ENCODE measurements around the gene CALHM4.

CALHM4 gene

DNA sequence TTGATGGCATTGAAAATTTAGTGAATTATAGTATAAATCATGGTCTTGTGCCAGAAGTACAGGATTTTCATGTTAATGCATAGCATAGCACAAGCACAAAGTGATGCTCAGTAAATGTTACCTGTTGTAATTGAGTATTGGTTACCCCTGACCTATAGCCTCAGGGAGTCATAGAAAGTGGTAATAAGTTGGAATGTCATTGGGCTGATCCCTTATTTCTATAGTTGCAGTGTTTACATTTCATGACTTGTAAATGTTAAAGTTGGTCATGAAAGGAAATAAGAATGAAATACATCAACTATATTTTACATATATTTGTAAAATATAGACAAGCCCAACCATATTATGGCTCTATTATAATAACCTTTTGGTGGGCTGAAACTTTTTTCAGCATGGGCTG lies 24.8 kb downstream of the CALHM4 start:
- Histone ChIP-seq H3K27ac (no peak overlapping the region), H3K27me3 (replicated peaks) (no peaks in the 10 kb centered on the region), H3K4me3 (ENCODE audit: low read depth, low read length) (no peak overlapping the region), H3K36me3 (replicated peaks) (peaks cover 8% of the 10 kb centered on the region)
- in situ Hi-C loops (cut with HindIII; ENCODE audit: low pct_ligation_motif_present, low sequenced_read_pairs): no loop called here
- no peak for DNase-seq
- TF ChIP-seq, protein P1, sequence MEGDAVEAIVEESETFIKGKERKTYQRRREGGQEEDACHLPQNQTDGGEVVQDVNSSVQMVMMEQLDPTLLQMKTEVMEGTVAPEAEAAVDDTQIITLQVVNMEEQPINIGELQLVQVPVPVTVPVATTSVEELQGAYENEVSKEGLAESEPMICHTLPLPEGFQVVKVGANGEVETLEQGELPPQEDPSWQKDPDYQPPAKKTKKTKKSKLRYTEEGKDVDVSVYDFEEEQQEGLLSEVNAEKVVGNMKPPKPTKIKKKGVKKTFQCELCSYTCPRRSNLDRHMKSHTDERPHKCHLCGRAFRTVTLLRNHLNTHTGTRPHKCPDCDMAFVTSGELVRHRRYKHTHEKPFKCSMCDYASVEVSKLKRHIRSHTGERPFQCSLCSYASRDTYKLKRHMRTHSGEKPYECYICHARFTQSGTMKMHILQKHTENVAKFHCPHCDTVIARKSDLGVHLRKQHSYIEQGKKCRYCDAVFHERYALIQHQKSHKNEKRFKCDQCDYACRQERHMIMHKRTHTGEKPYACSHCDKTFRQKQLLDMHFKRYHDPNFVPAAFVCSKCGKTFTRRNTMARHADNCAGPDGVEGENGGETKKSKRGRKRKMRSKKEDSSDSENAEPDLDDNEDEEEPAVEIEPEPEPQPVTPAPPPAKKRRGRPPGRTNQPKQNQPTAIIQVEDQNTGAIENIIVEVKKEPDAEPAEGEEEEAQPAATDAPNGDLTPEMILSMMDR (IDR thresholded peaks at IDR 0.05; ENCODE audit: low read depth, low read length, missing control alignments): no peak

DNA sequence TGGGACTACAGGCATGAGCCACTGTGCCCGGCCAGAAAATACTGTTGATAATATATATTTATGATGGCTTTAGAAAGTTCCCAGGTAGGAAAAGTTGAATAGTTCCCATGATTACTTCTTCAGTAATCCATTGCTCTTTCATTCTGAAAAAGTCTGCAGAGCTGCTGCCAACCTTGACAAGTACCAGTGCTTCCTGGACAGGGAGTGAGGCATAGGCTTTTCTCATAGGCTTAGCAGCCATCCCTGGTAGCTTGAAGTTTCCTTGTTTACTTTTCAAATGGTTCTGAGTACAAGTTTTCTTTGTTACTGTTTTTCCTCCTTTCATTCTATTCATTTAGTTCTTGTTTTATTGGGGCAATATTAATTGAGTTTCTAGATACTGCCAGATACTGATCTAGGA lies 25.6 kb downstream of the CALHM4 start:
- DNase-seq: no peak
- Histone ChIP-seq H3K4me3 (ENCODE audit: low read depth, low read length) (no peak overlapping the region), H3K27ac (no peak overlapping the region), H3K27me3 (replicated peaks) (no peaks in the 10 kb centered on the region), H3K36me3 (replicated peaks) (peaks cover 8% of the 10 kb centered on the region)
- in situ Hi-C loops (cut with HindIII; ENCODE audit: low pct_ligation_motif_present, low sequenced_read_pairs): no loop called here
- TF ChIP-seq, protein P1 (IDR thresholded peaks at IDR 0.05; ENCODE audit: low read depth, low read length, missing control alignments): no peak

DNA sequence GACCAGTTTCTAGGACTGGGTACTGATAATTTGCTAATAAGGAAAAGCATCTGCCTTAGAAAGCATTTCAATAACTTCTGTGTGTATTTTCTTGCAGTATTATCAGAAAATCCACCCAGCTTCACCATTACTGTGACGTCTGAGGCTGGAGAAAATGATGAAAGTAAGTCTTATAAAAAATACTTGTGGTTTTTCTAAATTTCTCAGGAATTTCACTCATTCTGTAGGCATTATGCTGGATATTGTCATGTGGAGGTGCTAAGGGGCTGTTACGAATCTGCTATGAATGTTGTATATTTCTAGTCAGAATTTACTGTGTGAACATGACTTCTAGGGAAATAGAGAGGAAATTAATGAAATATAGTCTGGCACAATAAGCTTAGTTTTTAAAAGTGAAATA lies 26.6 kb downstream of the CALHM4 start:
- TF ChIP-seq, protein P1 (IDR thresholded peaks at IDR 0.05; ENCODE audit: low read depth, low read length, missing control alignments): no peak
- H3K27me3 ChIP-seq (replicated peaks): no peaks in the 10 kb centered on the region
- no peak overlapping the region for H3K4me3 ChIP-seq (ENCODE audit: low read depth, low read length)
- H3K36me3 ChIP-seq (replicated peaks): peaks cover 11% of the 10 kb centered on the region
- DNase-seq: peak; percentile 49
- H3K27ac ChIP-seq: peak overlapping the region; percentile 35
- in situ Hi-C loops (cut with HindIII; ENCODE audit: low pct_ligation_motif_present, low sequenced_read_pairs): no loop called here

DNA sequence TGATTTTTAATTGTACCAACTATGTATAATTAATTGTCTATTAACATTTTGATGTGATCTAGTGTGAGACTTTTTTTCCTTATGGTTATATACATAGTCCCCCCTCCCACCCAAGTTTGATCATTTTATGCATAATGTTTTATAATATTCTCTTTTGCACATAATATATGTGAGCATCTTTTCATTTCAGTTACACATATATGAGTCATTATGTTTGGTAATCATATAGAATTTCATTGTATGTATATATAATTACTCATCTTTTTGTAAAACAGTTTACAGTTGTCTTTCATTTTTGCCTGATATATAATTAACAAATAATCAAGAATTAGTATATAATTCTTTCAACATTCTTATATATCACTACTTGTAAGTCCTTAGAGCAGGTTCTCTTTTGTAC lies 32.7 kb downstream of the CALHM4 start:
- H3K4me3 ChIP-seq (ENCODE audit: low read depth, low read length): no peak overlapping the region
- peaks cover 18% of the 10 kb centered on the region for H3K36me3 ChIP-seq (replicated peaks)
- DNase-seq: no peak
- no peak overlapping the region for H3K27ac ChIP-seq
- H3K27me3 ChIP-seq (replicated peaks): no peaks in the 10 kb centered on the region
- TF ChIP-seq, protein P1 (IDR thresholded peaks at IDR 0.05; ENCODE audit: low read depth, low read length, missing control alignments): no peak
- in situ Hi-C loops (cut with HindIII; ENCODE audit: low pct_ligation_motif_present, low sequenced_read_pairs): no loop called here

DNA sequence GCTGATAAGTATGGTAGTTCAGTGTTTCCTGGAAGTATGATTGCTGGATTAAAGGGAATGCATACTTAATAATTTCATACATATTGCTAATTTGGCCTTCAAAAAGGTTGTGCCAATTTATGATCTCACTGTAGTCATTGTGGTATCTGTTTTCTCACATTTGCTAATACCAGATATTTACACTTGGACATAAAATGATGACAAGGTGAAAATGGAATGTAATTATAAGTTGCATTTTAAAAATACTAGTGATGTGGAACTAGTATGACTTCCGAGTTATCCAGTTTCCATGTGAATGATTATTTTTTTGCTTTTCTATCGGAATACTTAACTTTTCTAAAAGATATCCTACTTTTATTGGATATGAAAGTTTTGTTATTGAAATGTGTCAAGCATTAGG lies 33.2 kb downstream of the CALHM4 start:
- no peaks in the 10 kb centered on the region for H3K27me3 ChIP-seq (replicated peaks)
- TF ChIP-seq, protein P1 (IDR thresholded peaks at IDR 0.05; ENCODE audit: low read depth, low read length, missing control alignments): no peak
- peaks cover 22% of the 10 kb centered on the region for H3K36me3 ChIP-seq (replicated peaks)
- no peak overlapping the region for H3K4me3 ChIP-seq (ENCODE audit: low read depth, low read length)
- H3K27ac ChIP-seq: no peak overlapping the region
- in situ Hi-C loops (cut with HindIII; ENCODE audit: low pct_ligation_motif_present, low sequenced_read_pairs): no loop called here
- DNase-seq: no peak

DNA sequence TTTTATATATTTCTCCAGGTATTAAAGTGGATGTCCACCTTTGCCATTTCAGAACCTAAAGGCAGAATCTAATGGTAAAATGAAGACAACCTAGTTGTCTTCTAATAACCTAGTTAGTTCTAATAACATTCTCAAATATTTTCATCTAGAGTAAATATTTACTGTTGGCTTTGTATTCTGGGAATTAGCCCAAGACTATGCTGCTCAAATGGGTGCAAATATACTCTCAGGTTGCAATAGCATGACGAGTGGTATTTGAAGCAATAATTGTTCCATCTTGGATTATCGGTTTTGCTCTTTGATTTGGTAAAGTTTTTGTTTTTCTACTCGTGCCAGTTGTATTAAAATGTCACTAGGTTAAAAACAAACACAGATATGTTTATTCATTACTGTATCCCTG lies 41.7 kb downstream of the CALHM4 start:
- in situ Hi-C loops (cut with HindIII; ENCODE audit: low pct_ligation_motif_present, low sequenced_read_pairs): no loop called here
- Histone ChIP-seq H3K27me3 (replicated peaks) (no peaks in the 10 kb centered on the region), H3K4me3 (ENCODE audit: low read depth, low read length) (no peak overlapping the region), H3K27ac (no peak overlapping the region), H3K36me3 (replicated peaks) (peaks cover 30% of the 10 kb centered on the region)
- no peak for DNase-seq
- TF ChIP-seq, protein P1 (IDR thresholded peaks at IDR 0.05; ENCODE audit: low read depth, low read length, missing control alignments): no peak

Data from brain microvascular endothelial cell (primary cell).